Measurements from ENCODE around the gene GTPBP1. TPM values are rescaled to one million over a fixed set of nuclear protein-coding genes. Genes with fewer than 3 reads are reported as not detected.

Gene GTPBP1
- total RNA-seq, 1 donor from 2014 or later: 101 TPM

GRCh38 chr22:38740754-38741153 lies 35.0 kb downstream of the GTPBP1 start:
- Mint-ChIP-seq H3K27ac (no peak overlapping the region), H3K4me3 (ENCODE audit: low read depth) (no peak overlapping the region)

GRCh38 chr22:38741166-38741565 lies 35.4 kb downstream of the GTPBP1 start:
- H3K9me3 Mint-ChIP-seq: no peaks in the 10 kb centered on the region
- peaks cover 89% of the 10 kb centered on the region for H3K36me3 Mint-ChIP-seq (ENCODE audit: low read depth)
- intact Hi-C loops (cut with micrococcal nuclease): no loop called here
- H3K4me3 Mint-ChIP-seq (ENCODE audit: low read depth): no peak overlapping the region
- no peak for DNase-seq (ENCODE audit: low spot score)
- H3K4me1 Mint-ChIP-seq (ENCODE audit: low read depth): peaks cover 13% of the 10 kb centered on the region
- H3K27ac Mint-ChIP-seq: no peak overlapping the region
- no peaks in the 10 kb centered on the region for H3K27me3 Mint-ChIP-seq (ENCODE audit: low read depth)

More at GRCh38 chr22:38740754-38741153, 35.0 kb downstream of the GTPBP1 start:
- intact Hi-C loops (cut with micrococcal nuclease): no loop called here
- Mint-ChIP-seq H3K9me3 (no peaks in the 10 kb centered on the region), H3K4me1 (ENCODE audit: low read depth) (peaks cover 13% of the 10 kb centered on the region), H3K36me3 (ENCODE audit: low read depth) (peaks cover 89% of the 10 kb centered on the region), H3K27me3 (ENCODE audit: low read depth) (no peaks in the 10 kb centered on the region)
- DNase-seq (ENCODE audit: low spot score): no peak

- no peak overlapping the region for H3K4me3 Mint-ChIP-seq (ENCODE audit: low read depth)
- H3K9me3 Mint-ChIP-seq: no peaks in the 10 kb centered on the region
- intact Hi-C loops (cut with micrococcal nuclease): no loop called here
- H3K4me1 Mint-ChIP-seq (ENCODE audit: low read depth): peaks cover 13% of the 10 kb centered on the region
- no peak overlapping the region for H3K27ac Mint-ChIP-seq
- peaks cover 86% of the 10 kb centered on the region for H3K36me3 Mint-ChIP-seq (ENCODE audit: low read depth)
- DNase-seq (ENCODE audit: low spot score): no peak
- H3K27me3 Mint-ChIP-seq (ENCODE audit: low read depth): no peaks in the 10 kb centered on the region
These were observed 35.8 kb downstream of the GTPBP1 start for GRCh38 chr22:38741576-38741975.

GRCh38 chr22:38742176-38742942 lies 36.6 kb downstream of the GTPBP1 start:
- H3K36me3 Mint-ChIP-seq (ENCODE audit: low read depth): peaks cover 80% of the 10 kb centered on the region
- no peaks in the 10 kb centered on the region for H3K9me3 Mint-ChIP-seq
- no peak for DNase-seq (ENCODE audit: low spot score)
- H3K27me3 Mint-ChIP-seq (ENCODE audit: low read depth): no peaks in the 10 kb centered on the region
- peaks cover 12% of the 10 kb centered on the region for H3K4me1 Mint-ChIP-seq (ENCODE audit: low read depth)
- H3K27ac Mint-ChIP-seq: no peak overlapping the region
- H3K4me3 Mint-ChIP-seq (ENCODE audit: low read depth): no peak overlapping the region
- intact Hi-C loops (cut with micrococcal nuclease): no loop called here

GRCh38 chr22:38744981-38745380 lies 39.2 kb downstream of the GTPBP1 start:
- DNase-seq (ENCODE audit: low spot score): no peak
- intact Hi-C loops (cut with micrococcal nuclease): no loop called here
- Mint-ChIP-seq H3K36me3 (ENCODE audit: low read depth) (peaks cover 82% of the 10 kb centered on the region), H3K27me3 (ENCODE audit: low read depth) (no peaks in the 10 kb centered on the region), H3K27ac (no peak overlapping the region), H3K9me3 (no peaks in the 10 kb centered on the region), H3K4me3 (ENCODE audit: low read depth) (no peak overlapping the region), H3K4me1 (ENCODE audit: low read depth) (peaks cover 6% of the 10 kb centered on the region)

- intact Hi-C loops (cut with micrococcal nuclease): no loop called here
- no peak overlapping the region for H3K4me3 Mint-ChIP-seq (ENCODE audit: low read depth)
- H3K36me3 Mint-ChIP-seq (ENCODE audit: low read depth): peaks cover 82% of the 10 kb centered on the region
- peaks cover 11% of the 10 kb centered on the region for H3K4me1 Mint-ChIP-seq (ENCODE audit: low read depth)
- H3K27ac Mint-ChIP-seq: no peak overlapping the region
- no peaks in the 10 kb centered on the region for H3K9me3 Mint-ChIP-seq
- DNase-seq (ENCODE audit: low spot score): no peak
- H3K27me3 Mint-ChIP-seq (ENCODE audit: low read depth): no peaks in the 10 kb centered on the region
These were observed 40.1 kb downstream of the GTPBP1 start for GRCh38 chr22:38745676-38746460.

- no peak overlapping the region for H3K27ac Mint-ChIP-seq
- peaks cover 80% of the 10 kb centered on the region for H3K36me3 Mint-ChIP-seq (ENCODE audit: low read depth)
- no peaks in the 10 kb centered on the region for H3K27me3 Mint-ChIP-seq (ENCODE audit: low read depth)
- no peak for DNase-seq (ENCODE audit: low spot score)
- H3K4me1 Mint-ChIP-seq (ENCODE audit: low read depth): peaks cover 30% of the 10 kb centered on the region
- intact Hi-C loops (cut with micrococcal nuclease): no loop called here
- H3K9me3 Mint-ChIP-seq: no peaks in the 10 kb centered on the region
- no peak overlapping the region for H3K4me3 Mint-ChIP-seq (ENCODE audit: low read depth)
These were observed 42.9 kb downstream of the GTPBP1 start for GRCh38 chr22:38748487-38749136.

- H3K4me3 Mint-ChIP-seq (ENCODE audit: low read depth): no peak overlapping the region
- no peaks in the 10 kb centered on the region for H3K9me3 Mint-ChIP-seq
- intact Hi-C loops (cut with micrococcal nuclease): loop anchor here (10.0 kb wide), 2 partner anchors 195 to 345 kb away; partner anchors contain the start of gene APOBEC3H
- DNase-seq (ENCODE audit: low spot score): no peak
- H3K4me1 Mint-ChIP-seq (ENCODE audit: low read depth): peaks cover 34% of the 10 kb centered on the region
- peak overlapping the region; percentile 59 for H3K27ac Mint-ChIP-seq
- H3K36me3 Mint-ChIP-seq (ENCODE audit: low read depth): peaks cover 85% of the 10 kb centered on the region
- H3K27me3 Mint-ChIP-seq (ENCODE audit: low read depth): no peaks in the 10 kb centered on the region
These were observed 44.4 kb downstream of the GTPBP1 start for GRCh38 chr22:38750104-38750503.

- intact Hi-C loops (cut with micrococcal nuclease): loop anchor here (10.0 kb wide), 2 partner anchors 194 to 344 kb away; partner anchors contain the start of gene APOBEC3H
- peaks cover 35% of the 10 kb centered on the region for H3K4me1 Mint-ChIP-seq (ENCODE audit: low read depth)
- DNase-seq (ENCODE audit: low spot score): no peak
- H3K36me3 Mint-ChIP-seq (ENCODE audit: low read depth): peaks cover 80% of the 10 kb centered on the region
- H3K4me3 Mint-ChIP-seq (ENCODE audit: low read depth): no peak overlapping the region
- H3K27me3 Mint-ChIP-seq (ENCODE audit: low read depth): no peaks in the 10 kb centered on the region
- H3K9me3 Mint-ChIP-seq: no peaks in the 10 kb centered on the region
- H3K27ac Mint-ChIP-seq: peak overlapping the region; percentile 94
These were observed 44.9 kb downstream of the GTPBP1 start for GRCh38 chr22:38750638-38751037.

- Mint-ChIP-seq H3K4me1 (ENCODE audit: low read depth) (peaks cover 35% of the 10 kb centered on the region), H3K4me3 (ENCODE audit: low read depth) (peak overlapping the region; percentile 75), H3K27ac (peak overlapping the region; percentile 94), H3K27me3 (ENCODE audit: low read depth) (no peaks in the 10 kb centered on the region), H3K9me3 (no peaks in the 10 kb centered on the region), H3K36me3 (ENCODE audit: low read depth) (peaks cover 76% of the 10 kb centered on the region)
- intact Hi-C loops (cut with micrococcal nuclease): loop anchor here (10.0 kb wide), 2 partner anchors 194 to 344 kb away; partner anchors contain the start of gene APOBEC3H
- no peak for DNase-seq (ENCODE audit: low spot score)
These were observed 45.3 kb downstream of the GTPBP1 start for GRCh38 chr22:38751066-38751421.

GRCh38 chr22:38751422-38752346 lies 45.9 kb downstream of the GTPBP1 start:
- Mint-ChIP-seq H3K27me3 (ENCODE audit: low read depth) (no peaks in the 10 kb centered on the region), H3K27ac (peak overlapping the region; percentile 94), H3K36me3 (ENCODE audit: low read depth) (peaks cover 75% of the 10 kb centered on the region), H3K4me3 (ENCODE audit: low read depth) (peak overlapping the region; percentile 75), H3K9me3 (no peaks in the 10 kb centered on the region), H3K4me1 (ENCODE audit: low read depth) (peaks cover 38% of the 10 kb centered on the region)
- intact Hi-C loops (cut with micrococcal nuclease): loop anchor here (10.0 kb wide), 2 partner anchors 193 to 343 kb away; partner anchors contain the start of gene APOBEC3H
- DNase-seq (ENCODE audit: low spot score): peak; percentile 77
